ENCODE data around the gene OPRL1.

DNA sequence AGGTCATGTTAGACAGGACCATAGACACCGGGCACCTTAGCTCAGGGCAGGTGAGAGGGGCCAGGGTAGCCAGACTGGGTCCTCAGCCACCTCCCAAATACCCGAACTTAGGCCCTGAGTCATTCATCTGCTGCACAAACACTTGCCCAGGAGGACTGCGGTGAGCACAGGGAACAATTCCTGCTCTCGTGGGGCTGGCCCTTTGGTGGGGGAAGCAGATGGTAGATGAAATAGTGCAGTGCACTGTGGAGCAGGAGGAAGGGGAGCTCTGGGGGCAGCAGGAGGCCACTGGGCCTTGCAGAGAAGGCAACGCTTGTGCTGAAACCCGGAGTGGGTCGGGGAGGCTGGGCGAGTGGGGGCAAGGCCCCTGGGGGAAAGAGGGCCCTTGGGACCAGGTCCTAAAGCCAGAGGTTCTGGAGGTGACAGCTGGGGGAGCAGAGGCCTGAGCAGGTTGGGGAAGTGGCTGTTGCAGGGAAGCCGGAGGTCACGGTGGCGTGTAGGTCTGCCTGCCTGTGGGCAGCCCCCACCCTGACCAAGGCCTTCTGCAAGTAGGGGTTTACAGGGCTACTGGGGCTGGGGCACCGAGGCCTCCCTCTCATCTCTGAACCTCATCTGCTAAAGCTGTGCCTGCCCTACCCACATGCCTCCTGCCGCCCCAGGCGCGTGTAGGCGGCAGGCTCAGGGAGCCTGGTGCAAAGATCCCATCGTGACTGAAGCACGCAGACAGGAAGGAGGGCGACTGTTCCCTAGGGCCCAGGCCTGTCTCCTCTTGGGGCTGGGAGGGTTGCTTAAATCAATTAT lies 32.2 kb downstream of the OPRL1 start:
- TF ChIP-seq, protein P1, sequence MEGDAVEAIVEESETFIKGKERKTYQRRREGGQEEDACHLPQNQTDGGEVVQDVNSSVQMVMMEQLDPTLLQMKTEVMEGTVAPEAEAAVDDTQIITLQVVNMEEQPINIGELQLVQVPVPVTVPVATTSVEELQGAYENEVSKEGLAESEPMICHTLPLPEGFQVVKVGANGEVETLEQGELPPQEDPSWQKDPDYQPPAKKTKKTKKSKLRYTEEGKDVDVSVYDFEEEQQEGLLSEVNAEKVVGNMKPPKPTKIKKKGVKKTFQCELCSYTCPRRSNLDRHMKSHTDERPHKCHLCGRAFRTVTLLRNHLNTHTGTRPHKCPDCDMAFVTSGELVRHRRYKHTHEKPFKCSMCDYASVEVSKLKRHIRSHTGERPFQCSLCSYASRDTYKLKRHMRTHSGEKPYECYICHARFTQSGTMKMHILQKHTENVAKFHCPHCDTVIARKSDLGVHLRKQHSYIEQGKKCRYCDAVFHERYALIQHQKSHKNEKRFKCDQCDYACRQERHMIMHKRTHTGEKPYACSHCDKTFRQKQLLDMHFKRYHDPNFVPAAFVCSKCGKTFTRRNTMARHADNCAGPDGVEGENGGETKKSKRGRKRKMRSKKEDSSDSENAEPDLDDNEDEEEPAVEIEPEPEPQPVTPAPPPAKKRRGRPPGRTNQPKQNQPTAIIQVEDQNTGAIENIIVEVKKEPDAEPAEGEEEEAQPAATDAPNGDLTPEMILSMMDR (IDR thresholded peaks at IDR 0.05): no peak
- no peak for TF ChIP-seq POLR2A (IDR thresholded peaks at IDR 0.05)
